ENCODE data around the gene PCMTD2.

Gene PCMTD2

DNA sequence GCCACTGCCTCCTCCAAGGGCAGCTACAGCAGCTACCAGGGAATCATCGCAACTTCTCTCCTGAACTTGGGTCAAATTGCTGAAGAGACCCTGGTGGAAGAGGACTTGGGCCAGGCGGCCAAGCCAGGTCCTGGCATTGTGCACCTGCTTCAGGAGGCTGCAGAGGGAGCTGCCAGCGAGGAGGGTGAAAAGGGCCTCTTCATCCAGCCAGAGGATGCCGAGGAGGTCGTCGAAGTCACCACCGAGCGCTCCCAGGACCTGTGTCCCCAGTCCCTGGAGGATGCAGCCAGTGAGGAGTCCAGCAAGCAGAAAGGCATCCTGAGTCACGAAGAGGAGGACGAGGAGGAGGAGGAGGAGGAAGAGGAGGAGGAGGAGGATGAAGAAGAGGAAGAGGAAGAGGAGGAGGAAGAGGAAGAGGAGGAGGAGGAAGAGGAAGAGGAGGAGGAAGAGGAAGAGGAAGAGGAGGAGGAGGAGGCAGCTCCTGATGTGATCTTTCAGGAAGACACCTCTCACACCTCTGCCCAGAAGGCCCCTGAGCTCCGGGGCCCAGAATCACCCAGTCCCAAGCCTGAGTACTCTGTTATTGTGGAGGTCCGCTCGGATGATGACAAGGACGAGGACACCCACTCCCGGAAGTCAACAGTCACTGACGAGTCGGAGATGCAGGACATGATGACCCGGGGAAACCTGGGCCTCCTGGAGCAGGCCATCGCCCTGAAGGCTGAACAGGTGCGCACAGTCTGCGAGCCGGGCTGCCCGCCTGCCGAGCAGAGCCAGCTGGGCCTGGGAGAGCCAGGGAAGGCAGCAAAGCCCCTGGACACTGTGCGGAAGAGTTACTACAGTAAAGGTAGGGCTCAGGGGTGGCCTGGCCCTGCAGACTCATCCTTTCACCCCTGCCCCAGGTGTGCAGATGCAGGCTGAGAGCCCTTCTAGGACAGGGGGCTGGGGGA, 47.6 kb upstream of the PCMTD2 start (continued):
- TF ChIP-seq, protein P1, sequence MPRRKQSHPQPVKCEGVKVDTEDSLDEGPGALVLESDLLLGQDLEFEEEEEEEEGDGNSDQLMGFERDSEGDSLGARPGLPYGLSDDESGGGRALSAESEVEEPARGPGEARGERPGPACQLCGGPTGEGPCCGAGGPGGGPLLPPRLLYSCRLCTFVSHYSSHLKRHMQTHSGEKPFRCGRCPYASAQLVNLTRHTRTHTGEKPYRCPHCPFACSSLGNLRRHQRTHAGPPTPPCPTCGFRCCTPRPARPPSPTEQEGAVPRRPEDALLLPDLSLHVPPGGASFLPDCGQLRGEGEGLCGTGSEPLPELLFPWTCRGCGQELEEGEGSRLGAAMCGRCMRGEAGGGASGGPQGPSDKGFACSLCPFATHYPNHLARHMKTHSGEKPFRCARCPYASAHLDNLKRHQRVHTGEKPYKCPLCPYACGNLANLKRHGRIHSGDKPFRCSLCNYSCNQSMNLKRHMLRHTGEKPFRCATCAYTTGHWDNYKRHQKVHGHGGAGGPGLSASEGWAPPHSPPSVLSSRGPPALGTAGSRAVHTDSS (tag by site-specific recombination; IDR thresholded peaks at IDR 0.05): peak; percentile 100
- TF ChIP-seq ZNF324 (tag by site-specific recombination; IDR thresholded peaks at IDR 0.05): no peak
- no peak for TF ChIP-seq ZNF10 (tag by site-specific recombination; IDR thresholded peaks at IDR 0.05)
- TF ChIP-seq ZNF548 (tag by site-specific recombination; IDR thresholded peaks at IDR 0.05): no peak
- peak; percentile 96 for TF ChIP-seq EGR2 (tag by site-specific recombination; IDR thresholded peaks at IDR 0.05; ENCODE audit: low read depth)
- TF ChIP-seq ZFHX2 (tag by site-specific recombination; conservative IDR thresholded peaks at IDR 0.05): peak; percentile 71
- TF ChIP-seq, protein P2, sequence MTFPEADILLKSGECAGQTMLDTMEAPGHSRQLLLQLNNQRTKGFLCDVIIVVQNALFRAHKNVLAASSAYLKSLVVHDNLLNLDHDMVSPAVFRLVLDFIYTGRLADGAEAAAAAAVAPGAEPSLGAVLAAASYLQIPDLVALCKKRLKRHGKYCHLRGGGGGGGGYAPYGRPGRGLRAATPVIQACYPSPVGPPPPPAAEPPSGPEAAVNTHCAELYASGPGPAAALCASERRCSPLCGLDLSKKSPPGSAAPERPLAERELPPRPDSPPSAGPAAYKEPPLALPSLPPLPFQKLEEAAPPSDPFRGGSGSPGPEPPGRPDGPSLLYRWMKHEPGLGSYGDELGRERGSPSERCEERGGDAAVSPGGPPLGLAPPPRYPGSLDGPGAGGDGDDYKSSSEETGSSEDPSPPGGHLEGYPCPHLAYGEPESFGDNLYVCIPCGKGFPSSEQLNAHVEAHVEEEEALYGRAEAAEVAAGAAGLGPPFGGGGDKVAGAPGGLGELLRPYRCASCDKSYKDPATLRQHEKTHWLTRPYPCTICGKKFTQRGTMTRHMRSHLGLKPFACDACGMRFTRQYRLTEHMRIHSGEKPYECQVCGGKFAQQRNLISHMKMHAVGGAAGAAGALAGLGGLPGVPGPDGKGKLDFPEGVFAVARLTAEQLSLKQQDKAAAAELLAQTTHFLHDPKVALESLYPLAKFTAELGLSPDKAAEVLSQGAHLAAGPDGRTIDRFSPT (tag by site-specific recombination; IDR thresholded peaks at IDR 0.05): no peak
- TF ChIP-seq ZNF266 (tag by site-specific recombination; IDR thresholded peaks at IDR 0.05; ENCODE audit: low read depth): no peak
- TF ChIP-seq ZNF366 (tag by site-specific recombination; conservative IDR thresholded peaks at IDR 0.05): no peak
- TF ChIP-seq ZFP69B (tag by site-specific recombination; IDR thresholded peaks at IDR 0.05): no peak
- TF ChIP-seq ZNF664 (tag by site-specific recombination; IDR thresholded peaks at IDR 0.05): no peak
- no peak for TF ChIP-seq REPIN1 (tag by site-specific recombination; IDR thresholded peaks at IDR 0.05; ENCODE audit: low read depth)
- TF ChIP-seq, protein P3, sequence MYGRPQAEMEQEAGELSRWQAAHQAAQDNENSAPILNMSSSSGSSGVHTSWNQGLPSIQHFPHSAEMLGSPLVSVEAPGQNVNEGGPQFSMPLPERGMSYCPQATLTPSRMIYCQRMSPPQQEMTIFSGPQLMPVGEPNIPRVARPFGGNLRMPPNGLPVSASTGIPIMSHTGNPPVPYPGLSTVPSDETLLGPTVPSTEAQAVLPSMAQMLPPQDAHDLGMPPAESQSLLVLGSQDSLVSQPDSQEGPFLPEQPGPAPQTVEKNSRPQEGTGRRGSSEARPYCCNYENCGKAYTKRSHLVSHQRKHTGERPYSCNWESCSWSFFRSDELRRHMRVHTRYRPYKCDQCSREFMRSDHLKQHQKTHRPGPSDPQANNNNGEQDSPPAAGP (tag by site-specific recombination; IDR thresholded peaks at IDR 0.05): no peak
- no peak for TF ChIP-seq ZNF830 (tag by site-specific recombination; IDR thresholded peaks at IDR 0.05; ENCODE audit: low read depth)

DNA sequence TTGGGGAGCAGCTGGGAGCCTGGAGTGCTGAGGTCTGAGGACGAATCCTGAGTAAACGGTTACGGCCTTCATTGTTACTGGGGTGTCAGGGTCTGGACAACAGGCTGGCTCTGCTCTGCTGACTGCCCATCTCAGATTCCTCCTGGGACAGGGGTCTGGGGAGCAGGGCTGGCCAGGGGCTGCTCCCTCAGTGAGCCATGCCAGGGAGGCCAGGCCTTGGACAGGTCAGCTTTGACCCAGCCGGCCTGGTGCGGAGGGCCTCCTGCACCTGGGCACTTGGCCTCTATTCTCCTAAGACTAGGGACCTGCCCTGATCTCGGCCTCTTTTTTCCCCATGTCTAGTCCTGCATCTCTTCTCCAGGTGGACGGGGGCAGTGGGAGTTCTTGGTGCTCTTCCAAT, 46.4 kb upstream of the PCMTD2 start:
- Histone ChIP-seq H3K27ac (ENCODE audit: extremely low read depth, low read depth, low read length) (no peak overlapping the region), H3K4me1 (ENCODE audit: control insufficient read depth, insufficient read depth, low read length) (no peaks in the 10 kb centered on the region), H3K4me3 (ENCODE audit: low read depth, low read length) (no peak overlapping the region), H3K9me3 (ENCODE audit: control insufficient read depth, insufficient read depth, low read depth, low read length) (no peaks in the 10 kb centered on the region), H3K36me3 (ENCODE audit: control insufficient read depth in 2 of 2, insufficient read depth in 1 of 2, low read length in 2 of 2) (no peaks in the 10 kb centered on the region)
- TF ChIP-seq ZNF394 (tag by site-specific recombination; IDR thresholded peaks at IDR 0.05; ENCODE audit: borderline replicate concordance) (peak; percentile 60; the same call in 1 of the 2 replicates), ZNF670 (tag by site-specific recombination; IDR thresholded peaks at IDR 0.05; ENCODE audit: low read depth) (no peak)
- POLR2A ChIA-PET: no interaction called here
- CTCF ChIA-PET: interaction anchor here (0.8 kb wide), 1 partner anchor 49 kb away, joined by 5 read pairs; no protein-coding TSS in a partner anchor

DNA sequence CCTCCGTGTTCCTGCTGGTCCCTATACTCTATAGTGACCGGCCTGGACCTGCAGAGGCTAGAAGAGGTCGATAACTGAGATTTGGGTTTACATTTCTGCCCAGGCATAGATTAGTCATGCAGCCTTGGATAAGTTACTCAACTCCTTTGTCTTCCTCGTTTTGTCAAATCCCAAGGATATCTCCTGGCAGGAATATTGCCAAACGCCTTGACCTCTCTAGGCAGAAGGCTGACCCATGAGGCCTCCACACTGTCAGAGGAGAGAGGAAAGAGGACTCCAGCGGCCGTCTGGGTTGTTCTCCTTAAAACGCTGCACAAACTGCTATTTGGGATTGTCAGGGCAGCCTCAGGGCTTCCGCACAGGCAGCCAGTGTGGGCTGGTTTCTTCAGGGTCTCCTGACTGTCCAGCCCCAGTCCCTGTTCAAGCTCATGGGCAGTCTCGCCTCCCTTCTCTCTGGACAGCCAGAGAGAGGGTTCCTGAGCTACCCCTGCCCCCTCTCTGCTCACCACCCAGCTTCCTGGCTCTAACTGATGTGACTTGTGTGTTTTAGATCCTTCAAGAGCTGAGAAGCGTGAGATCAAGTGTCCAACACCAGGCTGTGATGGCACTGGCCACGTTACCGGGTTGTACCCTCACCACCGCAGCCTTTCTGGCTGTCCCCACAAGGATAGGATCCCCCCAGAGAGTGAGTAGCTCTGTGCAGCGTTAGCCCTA, 44.7 kb upstream of the PCMTD2 start:
- H3K9me3 ChIP-seq (ENCODE audit: control insufficient read depth, insufficient read depth, low read depth, low read length): no peaks in the 10 kb centered on the region
- no peak overlapping the region for H3K4me3 ChIP-seq (ENCODE audit: low read depth, low read length)
- H3K27ac ChIP-seq (ENCODE audit: extremely low read depth, low read depth, low read length): no peak overlapping the region
- POLR2A ChIA-PET: interaction anchor here (0.6 kb wide), 1 partner anchor 691 kb away, joined by 3 read pairs; no protein-coding TSS in a partner anchor
- no peaks in the 10 kb centered on the region for H3K36me3 ChIP-seq (ENCODE audit: control insufficient read depth in 2 of 2, insufficient read depth in 1 of 2, low read length in 2 of 2)
- CTCF ChIA-PET: interaction anchor here (0.6 kb wide), 2 partner anchors 75 to 131 kb away, joined by 3 read pairs; partner anchors contain the start of gene RGS19
- no peak for TF ChIP-seq HOXC10 (CRISPR knock-in tag; IDR thresholded peaks at IDR 0.05)
- no peaks in the 10 kb centered on the region for H3K4me1 ChIP-seq (ENCODE audit: control insufficient read depth, insufficient read depth, low read length)
